ENCODE results near the gene EGFL8. TPM values are rescaled to one million over a fixed set of nuclear protein-coding genes. Genes with fewer than 3 reads are reported as not detected.
A peak's percentile ranks its signal among the peaks of the same experiment; 100 is the strongest.

EGFL8 gene
- total RNA-seq, 2 donors from 2014 or later: 10.4 to 13.7 TPM

DNA sequence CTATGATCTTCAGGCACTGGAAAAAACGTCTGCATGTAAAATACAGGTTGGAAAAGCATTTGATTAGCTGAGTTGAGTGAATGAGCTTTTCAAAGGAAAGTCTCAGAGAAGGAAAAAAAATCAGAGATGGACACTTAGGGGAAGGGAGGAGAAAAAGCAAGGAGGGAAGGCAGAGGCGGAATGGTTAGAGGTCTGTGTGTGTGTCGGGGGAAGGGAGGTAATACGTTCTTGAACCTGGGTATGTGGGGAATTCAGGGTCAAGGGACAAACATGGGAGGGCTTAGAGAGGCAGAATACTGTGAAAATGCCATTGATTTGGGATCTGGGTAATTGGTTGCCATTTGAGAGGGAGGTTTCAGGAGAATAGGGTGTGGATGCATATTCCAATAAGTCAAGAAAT is 17.7 kb upstream of the EGFL8 start:
- intact Hi-C loops (cut with DNase I): no loop called here
- no peak for DNase-seq
- H3K9ac ChIP-seq (ENCODE audit: low read depth in 2 of 2, low read length in 2 of 2): no peak overlapping the region
- H3K4me3 ChIP-seq: no peak overlapping the region
- H3K4me1 ChIP-seq: no peaks in the 10 kb centered on the region
- H3K27me3 ChIP-seq: no peaks in the 10 kb centered on the region
- H3K9me3 ChIP-seq: no peaks in the 10 kb centered on the region
- no peak overlapping the region for H3K27ac ChIP-seq
- H3K36me3 ChIP-seq: no peaks in the 10 kb centered on the region
- TF ChIP-seq, protein P1, sequence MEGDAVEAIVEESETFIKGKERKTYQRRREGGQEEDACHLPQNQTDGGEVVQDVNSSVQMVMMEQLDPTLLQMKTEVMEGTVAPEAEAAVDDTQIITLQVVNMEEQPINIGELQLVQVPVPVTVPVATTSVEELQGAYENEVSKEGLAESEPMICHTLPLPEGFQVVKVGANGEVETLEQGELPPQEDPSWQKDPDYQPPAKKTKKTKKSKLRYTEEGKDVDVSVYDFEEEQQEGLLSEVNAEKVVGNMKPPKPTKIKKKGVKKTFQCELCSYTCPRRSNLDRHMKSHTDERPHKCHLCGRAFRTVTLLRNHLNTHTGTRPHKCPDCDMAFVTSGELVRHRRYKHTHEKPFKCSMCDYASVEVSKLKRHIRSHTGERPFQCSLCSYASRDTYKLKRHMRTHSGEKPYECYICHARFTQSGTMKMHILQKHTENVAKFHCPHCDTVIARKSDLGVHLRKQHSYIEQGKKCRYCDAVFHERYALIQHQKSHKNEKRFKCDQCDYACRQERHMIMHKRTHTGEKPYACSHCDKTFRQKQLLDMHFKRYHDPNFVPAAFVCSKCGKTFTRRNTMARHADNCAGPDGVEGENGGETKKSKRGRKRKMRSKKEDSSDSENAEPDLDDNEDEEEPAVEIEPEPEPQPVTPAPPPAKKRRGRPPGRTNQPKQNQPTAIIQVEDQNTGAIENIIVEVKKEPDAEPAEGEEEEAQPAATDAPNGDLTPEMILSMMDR (IDR thresholded peaks at IDR 0.05): no peak

GRCh38 chr6:32147401-32148132 is 16.8 kb upstream of the EGFL8 start:
- Histone ChIP-seq H3K4me1 (no peaks in the 10 kb centered on the region), H3K9ac (ENCODE audit: low read depth in 2 of 2, low read length in 2 of 2) (no peak overlapping the region), H3K36me3 (no peaks in the 10 kb centered on the region), H3K27ac (no peak overlapping the region), H3K27me3 (no peaks in the 10 kb centered on the region), H3K9me3 (no peaks in the 10 kb centered on the region), H3K4me3 (no peak overlapping the region)
- TF ChIP-seq, protein P1 (IDR thresholded peaks at IDR 0.05): no peak
- DNase-seq: no peak
- intact Hi-C loops (cut with DNase I): no loop called here

- TF ChIP-seq, protein P1 (IDR thresholded peaks at IDR 0.05): no peak
Observed at GRCh38 chr6:32148289-32149091, 15.9 kb upstream of the EGFL8 start.

GRCh38 chr6:32149092-32149755 is 15.2 kb upstream of the EGFL8 start:
- H3K4me1 ChIP-seq: no peaks in the 10 kb centered on the region
- intact Hi-C loops (cut with DNase I): no loop called here
- TF ChIP-seq, protein P1 (IDR thresholded peaks at IDR 0.05): no peak
- H3K9me3 ChIP-seq: no peaks in the 10 kb centered on the region
- no peak for DNase-seq
- no peaks in the 10 kb centered on the region for H3K36me3 ChIP-seq
- H3K27ac ChIP-seq: no peak overlapping the region
- H3K27me3 ChIP-seq: no peaks in the 10 kb centered on the region
- H3K9ac ChIP-seq (ENCODE audit: low read depth in 2 of 2, low read length in 2 of 2): no peak overlapping the region
- peak overlapping the region; percentile 17 for H3K4me3 ChIP-seq

More at GRCh38 chr6:32148289-32149091, 15.9 kb upstream of the EGFL8 start:
- DNase-seq: peak; percentile 87
- intact Hi-C loops (cut with DNase I): no loop called here
- Histone ChIP-seq H3K27ac (no peak overlapping the region), H3K27me3 (no peaks in the 10 kb centered on the region), H3K9me3 (no peaks in the 10 kb centered on the region), H3K9ac (ENCODE audit: low read depth in 2 of 2, low read length in 2 of 2) (no peak overlapping the region), H3K36me3 (no peaks in the 10 kb centered on the region), H3K4me1 (no peaks in the 10 kb centered on the region), H3K4me3 (peak overlapping the region; percentile 17)

Measured in colonic mucosa (tissue), 4 donors.